T-helper 17 cell (primary cell): ENCODE results near the gene RMND5A. TPM values are rescaled to one million over a fixed set of nuclear protein-coding genes. Genes with fewer than 3 reads are reported as not detected.

Experiments
- ATAC-seq: fragments of 150-1000 bp; cut with Tn5 transposase; 2 replicates; pipeline ENCODE4 v1.10.0; 2021; ENCODE audit warnings: mild to moderate bottlenecking, moderate library complexity
- DNase-seq, 3 donors: peaks; one replicate each; pipeline versions ENCODE4 v3.0.0 to v3.0.0-alpha.2; 2020 to 2021
- H3K9me3 ChIP-seq: one replicate; pipeline ENCODE4 v1.7.0; 2013; ENCODE audit warnings: low read length, mild to moderate bottlenecking; ENCODE audit not compliant: control insufficient read depth, poor library complexity, severe bottlenecking
- H3K27ac Mint-ChIP-seq: one replicate; pipeline ENCODE4 v1.8.0; 2022; ENCODE audit warnings: mild to moderate bottlenecking, moderate library complexity, mixed read lengths
- H3K27me3 Mint-ChIP-seq: one replicate; pipeline ENCODE4 v1.8.0; 2022; ENCODE audit warnings: mixed read lengths
- H3K36me3 Mint-ChIP-seq: one replicate; pipeline ENCODE4 v1.8.0; 2022; ENCODE audit warnings: low read depth, mixed read lengths
- H3K4me1 Mint-ChIP-seq: one replicate; pipeline ENCODE4 v1.8.0; 2022; ENCODE audit warnings: mild to moderate bottlenecking, mixed read lengths
- H3K4me3 Mint-ChIP-seq: one replicate; pipeline ENCODE4 v1.8.0; 2022; ENCODE audit warnings: mild to moderate bottlenecking, moderate library complexity, mixed read lengths
- total RNA-seq, 4 donors: library from RNA in 2 of 4; stranded (reverse) in 2 of 4; gene quantifications; one replicate each; pipeline ENCODE4 v1.2.3 and lab custom pipeline; 2022 to 2026

The RMND5A gene
- total RNA-seq, 2 donors from 2014 or later, result 28.4 to 42.3 TPM

GRCh38 chr2:86822668-86823345 is 102.7 kb downstream of the RMND5A start:
- ATAC-seq, result no peak
- H3K36me3 Mint-ChIP-seq, result peaks cover 5% of the 10 kb centered on the region

GRCh38 chr2:86825036-86825692 is 105.1 kb downstream of the RMND5A start:
- peaks cover 5% of the 10 kb centered on the region for H3K36me3 Mint-ChIP-seq
- no peak for DNase-seq
- no peaks in the 10 kb centered on the region for H3K9me3 ChIP-seq
- H3K4me3 Mint-ChIP-seq, result no peak overlapping the region
- ATAC-seq, result no peak
- H3K27ac Mint-ChIP-seq, result no peak overlapping the region
- H3K27me3 Mint-ChIP-seq, result peaks cover 44% of the 10 kb centered on the region
- peaks cover 5% of the 10 kb centered on the region for H3K4me1 Mint-ChIP-seq

More at GRCh38 chr2:86822668-86823345, 102.7 kb downstream of the RMND5A start:
- no peak overlapping the region for H3K27ac Mint-ChIP-seq
- H3K4me1 Mint-ChIP-seq, result peaks cover 5% of the 10 kb centered on the region
- DNase-seq, result no peak
- no peak overlapping the region for H3K4me3 Mint-ChIP-seq
- no peaks in the 10 kb centered on the region for H3K9me3 ChIP-seq
- H3K27me3 Mint-ChIP-seq, result peaks cover 51% of the 10 kb centered on the region

GRCh38 chr2:86825693-86826381 is 105.7 kb downstream of the RMND5A start:
- H3K36me3 Mint-ChIP-seq, result peaks cover 5% of the 10 kb centered on the region
- H3K4me1 Mint-ChIP-seq, result peaks cover 5% of the 10 kb centered on the region
- peak overlapping the region; percentile 43 for H3K4me3 Mint-ChIP-seq
- peaks cover 43% of the 10 kb centered on the region for H3K27me3 Mint-ChIP-seq
- H3K9me3 ChIP-seq, result no peaks in the 10 kb centered on the region
- ATAC-seq, result peak; percentile 57
- no peak for DNase-seq
- H3K27ac Mint-ChIP-seq, result no peak overlapping the region

- DNase-seq, result no peak
- H3K27me3 Mint-ChIP-seq, result peaks cover 50% of the 10 kb centered on the region
- H3K27ac Mint-ChIP-seq, result no peak overlapping the region
- H3K4me1 Mint-ChIP-seq, result peaks cover 5% of the 10 kb centered on the region
- H3K36me3 Mint-ChIP-seq, result peaks cover 3% of the 10 kb centered on the region
- H3K4me3 Mint-ChIP-seq, result no peak overlapping the region
- no peaks in the 10 kb centered on the region for H3K9me3 ChIP-seq
- ATAC-seq, result no peak
These were observed 106.9 kb downstream of the RMND5A start for GRCh38 chr2:86826951-86827350.

Other genes with a start within 250 kb of the RMND5A start
- gene CHMP3, start 156.8 kb upstream of the RMND5A start, total RNA-seq, result 10 to 100 TPM; 53.9 to 70.2 TPM
- 10 to 100 TPM; 57.2 to 58.7 TPM for gene RNF103, start 96.4 kb upstream of the RMND5A start, total RNA-seq
- gene CD8A, start 70.6 kb downstream of the RMND5A start, total RNA-seq, result under 1 TPM in 1 of 2 donors, not detected in 1; 0.70 TPM
- not detected for gene CD8B, start 141.6 kb downstream of the RMND5A start, total RNA-seq
- gene RGPD1, start 221.8 kb downstream of the RMND5A start, total RNA-seq, result 1 to 10 TPM; 5.4 to 7.8 TPM